ENCODE results near the gene ELOVL2.
A peak's percentile ranks its signal among the peaks of the same experiment; 100 is the strongest.
"Not testable (repeated sequence)": the region's sequence is repeated elsewhere in the genome, so short reads cannot be mapped to it uniquely, and the experiment has no call there.

Gene ELOVL2, protein sequence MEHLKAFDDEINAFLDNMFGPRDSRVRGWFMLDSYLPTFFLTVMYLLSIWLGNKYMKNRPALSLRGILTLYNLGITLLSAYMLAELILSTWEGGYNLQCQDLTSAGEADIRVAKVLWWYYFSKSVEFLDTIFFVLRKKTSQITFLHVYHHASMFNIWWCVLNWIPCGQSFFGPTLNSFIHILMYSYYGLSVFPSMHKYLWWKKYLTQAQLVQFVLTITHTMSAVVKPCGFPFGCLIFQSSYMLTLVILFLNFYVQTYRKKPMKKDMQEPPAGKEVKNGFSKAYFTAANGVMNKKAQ
- 0 to 2.6 (median 0) reads per million in 9 experiments for total RNA-seq

DNA sequence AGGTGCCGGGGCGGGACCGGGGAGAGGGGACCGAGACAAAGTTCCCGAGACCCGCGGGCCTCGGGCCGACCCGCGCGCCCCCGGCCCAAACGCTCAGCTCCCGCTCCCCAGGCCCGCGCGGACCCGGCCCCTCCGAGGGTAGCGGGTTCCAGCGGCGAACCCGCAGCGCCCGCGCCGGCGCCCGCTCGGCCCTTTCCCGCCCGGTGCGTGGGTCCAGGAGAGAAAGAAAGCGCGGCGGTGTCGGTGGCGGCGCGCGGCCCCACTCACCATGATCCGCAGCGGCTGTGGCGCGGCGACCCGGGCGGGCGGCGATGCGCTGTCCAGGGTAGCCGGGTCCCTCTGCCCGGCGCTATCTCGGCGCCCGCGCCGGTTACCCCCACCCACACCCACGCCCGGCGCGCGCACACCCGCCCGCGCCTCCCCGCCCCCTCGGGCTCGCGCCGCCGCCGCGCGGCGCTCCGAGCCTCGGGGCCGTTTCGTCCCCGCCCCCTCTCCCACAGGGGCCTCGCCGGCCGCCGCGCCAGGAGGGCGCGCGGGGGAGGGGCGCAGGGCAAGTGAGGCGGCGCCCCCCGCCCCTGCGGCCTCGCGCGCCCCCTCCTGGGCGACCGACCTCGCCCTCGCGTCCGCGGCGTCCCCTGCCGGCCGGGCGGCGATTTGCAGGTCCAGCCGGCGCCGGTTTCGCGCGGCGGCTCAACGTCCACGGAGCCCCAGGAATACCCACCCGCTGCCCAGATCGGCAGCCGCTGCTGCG, at the start of gene ELOVL2:
Gene ELOVL2 (minus strand): TSS at position 345 of the 751 bp plus-strand sequence. CDS start 75 bp downstream, at position 270.
- peaks cover 58 to 78% of the 10 kb centered on the region in 2 donors for H3K27me3 Mint-ChIP-seq
- no peak for DNase-seq

DNA sequence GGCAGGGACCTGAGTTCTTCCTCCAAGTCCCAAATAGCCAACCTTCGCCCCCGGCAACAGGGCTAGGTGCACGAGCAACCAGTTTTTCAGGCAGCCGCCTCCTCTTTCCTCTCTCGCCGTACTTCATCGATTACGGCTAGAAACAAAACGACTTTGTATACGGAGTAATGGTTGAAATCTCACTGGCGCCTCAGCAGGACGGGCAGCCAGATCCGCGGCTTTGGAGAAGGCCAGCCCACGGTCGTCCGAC, 49.2 kb upstream of the ELOVL2 start:
- DNase-seq (no peak), ATAC-seq (replicated peaks) (peak; percentile 11)
- peaks cover 8 to 11% of the 10 kb centered on the region in 2 donors for H3K27me3 Mint-ChIP-seq
- peak overlapping the region; percentile 97 to 98 for H3K27ac Mint-ChIP-seq
- no peaks in the 10 kb centered on the region for H3K9me3 Mint-ChIP-seq
- peaks cover 18% of the 10 kb centered on the region for H3K36me3 Mint-ChIP-seq (ENCODE audit: insufficient read depth)
- peaks cover 12 to 27% of the 10 kb centered on the region in 2 donors for H3K4me1 Mint-ChIP-seq (ENCODE audit: low read depth in 2 of 2)
- peak overlapping the region; percentile 98 for H3K4me3 Mint-ChIP-seq

More for the DNA sequence above, at the start of gene ELOVL2:
- Mint-ChIP-seq H3K36me3 (ENCODE audit: insufficient read depth) (peaks cover 9% of the 10 kb centered on the region), H3K4me3 (peak within 1 kb of the TSS; percentile 72 to 74), H3K9me3 (no peaks in the 10 kb centered on the region), H3K27ac (no peak within 1 kb of the TSS), H3K4me1 (ENCODE audit: low read depth in 2 of 2) (peaks cover 9% of the 10 kb centered on the region in 2 donors)
- ATAC-seq (replicated peaks): peak; percentile 64

DNA sequence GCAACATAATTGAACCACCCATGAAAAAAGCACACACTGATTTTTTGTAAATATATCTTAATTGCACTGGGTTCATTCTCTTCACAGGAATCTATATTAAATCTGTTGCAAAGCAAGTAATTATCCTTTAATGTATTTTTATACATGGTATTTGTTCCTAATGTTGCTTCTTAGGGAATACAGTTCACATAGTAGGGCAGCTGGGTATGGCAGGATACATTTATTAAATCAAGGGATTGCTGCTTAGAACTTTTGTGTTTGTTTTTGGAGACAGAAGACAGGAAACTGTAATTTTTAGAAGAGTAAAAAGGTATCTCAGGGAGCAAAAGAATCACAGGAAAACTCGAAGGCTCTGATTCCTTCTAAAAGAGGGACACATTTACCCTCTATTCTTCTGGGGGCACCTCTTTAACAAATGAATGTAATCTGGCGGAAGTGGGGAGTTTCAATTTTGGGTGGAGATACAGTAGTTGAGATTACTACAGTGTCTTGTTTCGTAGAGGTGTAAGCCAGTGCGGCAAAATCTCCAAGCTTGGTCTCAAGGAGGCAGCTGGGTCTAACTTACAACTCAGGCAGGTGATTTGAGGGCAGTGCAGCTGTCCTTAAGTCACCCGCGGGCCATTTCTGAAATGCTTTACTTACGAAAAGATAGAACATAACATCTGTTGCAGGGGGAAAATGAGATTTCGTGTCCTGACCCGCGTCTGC, 48.7 kb upstream of the ELOVL2 start:
- no peak for DNase-seq
- H3K4me1 Mint-ChIP-seq (ENCODE audit: low read depth in 2 of 2): peaks cover 12 to 27% of the 10 kb centered on the region in 2 donors
- H3K36me3 Mint-ChIP-seq (ENCODE audit: insufficient read depth): peaks cover 18% of the 10 kb centered on the region
- peak overlapping the region; percentile 98 for H3K4me3 Mint-ChIP-seq
- peaks cover 9 to 15% of the 10 kb centered on the region in 2 donors for H3K27me3 Mint-ChIP-seq
- no peaks in the 10 kb centered on the region for H3K9me3 Mint-ChIP-seq
- peak overlapping the region; percentile 97 to 98 for H3K27ac Mint-ChIP-seq
- ATAC-seq (replicated peaks): peak; percentile 14

DNA sequence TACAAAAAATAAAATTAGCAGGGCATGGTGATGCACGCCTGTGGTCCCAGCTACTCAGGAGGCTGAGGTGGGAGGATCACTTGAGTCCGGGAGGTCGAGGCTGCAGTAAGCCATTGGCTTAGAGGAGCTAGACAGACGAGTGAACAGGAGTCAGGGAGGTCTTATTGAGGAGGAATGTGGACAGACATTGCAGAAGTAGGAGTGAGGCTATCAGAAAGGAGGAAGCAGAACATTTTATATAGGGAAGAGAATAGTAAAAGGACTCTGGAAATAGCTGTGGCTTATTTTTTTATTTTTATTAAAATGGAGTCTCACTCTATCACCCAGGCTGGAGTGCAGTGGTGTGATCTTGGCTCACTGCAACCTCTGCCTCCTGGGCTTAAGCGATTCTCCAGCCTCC, 47.0 kb upstream of the ELOVL2 start:
- Mint-ChIP-seq H3K4me1 (ENCODE audit: low read depth in 2 of 2) (peaks cover 10 to 24% of the 10 kb centered on the region in 2 donors), H3K27me3 (peaks cover 9 to 15% of the 10 kb centered on the region in 2 donors), H3K36me3 (ENCODE audit: insufficient read depth) (peaks cover 15% of the 10 kb centered on the region)
- not testable (repeated sequence) for ATAC-seq (replicated peaks); H3K4me3 Mint-ChIP-seq; H3K27ac Mint-ChIP-seq; DNase-seq; H3K9me3 Mint-ChIP-seq

DNA sequence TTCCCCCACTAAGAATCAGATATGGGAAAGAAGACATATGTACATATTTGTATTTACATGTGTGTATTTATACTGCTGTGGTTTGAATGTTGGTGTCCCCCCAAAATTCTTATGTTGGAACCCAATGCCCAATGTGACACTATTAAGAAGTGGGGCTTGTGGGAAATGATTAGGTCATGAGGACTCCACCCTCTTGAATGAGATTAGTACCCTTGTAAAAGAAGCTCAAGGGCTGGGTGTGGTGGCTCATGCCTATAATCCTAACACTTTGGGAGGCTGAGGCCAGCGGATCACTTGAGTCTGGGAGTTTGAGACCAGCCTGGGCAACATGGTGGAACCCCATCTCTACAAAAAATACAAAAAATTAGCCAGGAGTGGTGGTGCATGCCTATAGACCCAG, 45.6 kb upstream of the ELOVL2 start:
- Mint-ChIP-seq H3K4me1 (ENCODE audit: low read depth in 2 of 2) (peaks cover 6 to 11% of the 10 kb centered on the region in 2 donors), H3K9me3 (no peaks in the 10 kb centered on the region)
- no peak for ATAC-seq (replicated peaks)

DNA sequence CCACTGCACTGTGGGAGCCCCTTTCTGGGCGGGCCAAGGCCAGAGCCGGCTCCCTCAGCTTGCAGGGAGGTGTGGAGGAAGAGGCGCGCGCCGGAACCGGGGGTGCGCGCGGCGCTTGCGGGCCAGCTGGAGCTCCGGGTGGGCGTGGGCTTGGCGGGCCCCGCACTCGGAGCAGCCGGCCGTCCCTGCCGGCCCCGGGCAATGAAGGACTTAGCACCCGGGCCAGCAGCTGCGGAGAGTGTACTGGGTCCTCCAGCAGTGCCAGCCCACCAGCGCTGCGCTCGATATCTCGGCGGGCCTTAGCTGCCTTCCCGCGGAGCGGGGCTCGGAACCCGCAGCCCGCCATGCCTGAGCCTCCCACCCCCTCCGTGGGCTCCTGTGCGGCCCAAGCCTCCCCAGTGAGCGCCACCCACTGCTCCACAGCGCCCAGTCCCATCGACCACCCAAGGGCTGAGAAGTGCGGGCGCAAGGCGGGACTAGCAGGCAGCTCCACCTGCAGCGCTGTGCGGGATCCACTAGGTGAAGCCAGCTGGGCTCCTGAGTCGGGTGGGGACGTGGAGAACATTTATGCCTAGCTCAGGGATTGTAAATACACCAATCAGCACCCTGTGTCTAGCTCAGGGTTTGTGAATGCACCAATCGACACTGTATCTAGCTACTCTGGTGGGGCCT, 43.2 kb upstream of the ELOVL2 start:
- H3K4me3 Mint-ChIP-seq; H3K27ac Mint-ChIP-seq; H3K9me3 Mint-ChIP-seq; H3K4me1 Mint-ChIP-seq (ENCODE audit: low read depth in 2 of 2); ATAC-seq (replicated peaks); DNase-seq; H3K36me3 Mint-ChIP-seq (ENCODE audit: insufficient read depth): not testable (repeated sequence)
- H3K27me3 Mint-ChIP-seq: peaks cover 15 to 28% of the 10 kb centered on the region in 2 donors

More for the DNA sequence above, 45.6 kb upstream of the ELOVL2 start:
- H3K36me3 Mint-ChIP-seq (ENCODE audit: insufficient read depth): peaks cover 10% of the 10 kb centered on the region
- no peak for DNase-seq
- H3K27ac Mint-ChIP-seq: no peak overlapping the region
- no peak overlapping the region for H3K4me3 Mint-ChIP-seq
- H3K27me3 Mint-ChIP-seq: peaks cover 9 to 17% of the 10 kb centered on the region in 2 donors

DNA sequence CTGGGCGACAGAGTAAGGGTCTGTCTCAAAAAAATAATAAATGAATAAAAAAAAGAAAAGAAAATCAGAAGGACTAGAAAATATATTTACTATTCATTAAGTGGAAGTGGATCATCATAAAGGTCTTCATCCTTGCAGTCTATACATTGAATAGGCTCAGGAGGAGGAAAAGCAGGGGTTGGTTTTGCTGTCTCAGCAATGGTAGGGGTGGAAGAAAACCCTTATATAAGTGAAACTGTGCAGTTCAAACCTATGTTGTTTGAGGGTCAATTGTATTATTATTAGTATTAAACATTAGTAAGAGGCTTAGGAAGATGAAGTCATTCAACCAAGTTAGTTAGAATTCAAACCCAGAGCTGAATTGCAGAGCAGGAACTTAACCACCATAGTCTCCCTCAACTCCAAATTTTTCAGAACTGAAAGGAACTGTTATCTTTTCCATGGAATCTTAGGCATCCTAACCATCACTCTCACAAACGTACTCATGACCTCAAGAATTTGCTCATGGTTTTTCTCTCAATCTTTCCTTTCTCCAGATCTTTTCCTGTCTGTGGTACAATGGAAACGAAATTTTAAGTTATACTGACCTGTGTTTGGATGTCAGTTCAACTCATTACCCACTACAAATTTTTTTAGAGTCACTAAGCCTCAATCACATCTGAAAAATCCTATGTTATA, 41.8 kb upstream of the ELOVL2 start:
- ATAC-seq (replicated peaks) (no peak), DNase-seq (no peak)
- Mint-ChIP-seq H3K36me3 (ENCODE audit: insufficient read depth) (no peaks in the 10 kb centered on the region), H3K4me3 (no peak overlapping the region), H3K27ac (no peak overlapping the region), H3K4me1 (ENCODE audit: low read depth in 2 of 2) (no peaks in the 10 kb centered on the region), H3K27me3 (peaks cover 15 to 28% of the 10 kb centered on the region in 2 donors), H3K9me3 (no peaks in the 10 kb centered on the region)

DNA sequence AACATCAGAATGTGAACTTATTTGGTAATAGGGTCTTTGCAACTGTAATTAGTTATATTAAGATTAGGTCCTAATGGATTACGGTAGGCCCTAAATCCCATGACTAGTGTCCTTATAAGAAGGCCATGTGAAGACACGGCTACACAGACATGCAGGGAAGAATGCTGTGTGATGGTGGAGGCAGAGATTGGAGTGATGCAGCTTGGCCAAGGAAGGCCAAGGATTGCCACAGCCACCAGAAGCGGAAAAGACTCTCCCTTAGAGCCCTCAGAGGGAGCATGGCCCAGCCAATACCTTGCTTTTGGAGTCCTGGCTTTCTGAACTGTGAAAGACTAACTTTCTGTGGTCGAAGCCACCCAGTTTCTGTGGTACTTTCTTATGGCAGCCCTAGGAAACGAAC, 39.9 kb upstream of the ELOVL2 start:
- Mint-ChIP-seq H3K9me3 (no peaks in the 10 kb centered on the region), H3K4me1 (ENCODE audit: low read depth in 2 of 2) (no peaks in the 10 kb centered on the region), H3K27me3 (peaks cover 14 to 23% of the 10 kb centered on the region in 2 donors), H3K4me3 (no peak overlapping the region), H3K27ac (no peak overlapping the region), H3K36me3 (ENCODE audit: insufficient read depth) (no peaks in the 10 kb centered on the region)
- DNase-seq (no peak), ATAC-seq (replicated peaks) (no peak)

DNA sequence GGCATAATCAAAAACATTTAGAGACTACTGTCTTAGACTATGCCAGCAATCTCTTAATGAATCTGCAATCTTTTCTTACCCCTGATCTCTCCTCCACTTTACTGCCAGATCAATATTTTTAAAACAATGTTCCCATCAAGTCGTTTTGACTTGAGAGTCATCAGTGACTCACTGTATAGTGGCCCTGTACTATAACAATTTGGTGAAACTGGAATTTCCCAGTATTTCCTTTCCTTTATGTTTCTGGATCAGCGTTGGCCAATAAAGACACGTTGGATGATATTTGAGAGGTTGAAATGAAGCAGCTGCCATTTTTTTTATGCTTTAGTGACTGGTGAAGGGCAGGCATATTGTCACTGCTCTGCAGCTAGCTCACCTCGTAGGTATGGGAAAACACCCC, 39.4 kb upstream of the ELOVL2 start:
- no peaks in the 10 kb centered on the region for H3K4me1 Mint-ChIP-seq (ENCODE audit: low read depth in 2 of 2)
- DNase-seq: no peak

DNA sequence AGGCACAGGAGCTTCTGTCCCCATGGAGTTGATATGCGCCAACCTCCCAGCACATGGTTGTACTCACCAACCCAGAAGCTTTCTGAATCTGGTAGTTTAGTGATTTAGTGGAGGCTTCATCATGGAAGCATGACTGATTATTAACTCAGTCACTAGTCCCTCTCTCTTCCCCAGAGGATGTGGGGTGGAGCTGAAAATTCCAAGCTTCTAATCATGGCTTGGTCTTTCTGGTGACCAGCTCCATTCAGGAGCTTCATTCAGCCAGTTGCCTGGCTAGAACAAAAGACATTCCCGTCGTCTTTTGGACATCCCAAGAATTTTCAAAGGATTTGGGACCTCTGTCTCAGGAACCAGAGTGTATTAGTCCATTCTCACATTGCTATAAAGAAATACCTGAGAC, 36.2 kb upstream of the ELOVL2 start:
- no peak overlapping the region for H3K27ac Mint-ChIP-seq
- H3K9me3 Mint-ChIP-seq: no peaks in the 10 kb centered on the region
- no peak overlapping the region for H3K4me3 Mint-ChIP-seq
- no peaks in the 10 kb centered on the region for H3K36me3 Mint-ChIP-seq (ENCODE audit: insufficient read depth)
- ATAC-seq (replicated peaks) (no peak), DNase-seq (no peak)
- peaks cover 6 to 12% of the 10 kb centered on the region in 2 donors for H3K27me3 Mint-ChIP-seq
- no peaks in the 10 kb centered on the region for H3K4me1 Mint-ChIP-seq (ENCODE audit: low read depth in 2 of 2)

More for the DNA sequence above, 39.4 kb upstream of the ELOVL2 start:
- Mint-ChIP-seq H3K27ac (no peak overlapping the region), H3K9me3 (no peaks in the 10 kb centered on the region), H3K27me3 (peaks cover 9 to 18% of the 10 kb centered on the region in 2 donors), H3K36me3 (ENCODE audit: insufficient read depth) (no peaks in the 10 kb centered on the region), H3K4me3 (no peak overlapping the region)
- no peak for ATAC-seq (replicated peaks)

DNA sequence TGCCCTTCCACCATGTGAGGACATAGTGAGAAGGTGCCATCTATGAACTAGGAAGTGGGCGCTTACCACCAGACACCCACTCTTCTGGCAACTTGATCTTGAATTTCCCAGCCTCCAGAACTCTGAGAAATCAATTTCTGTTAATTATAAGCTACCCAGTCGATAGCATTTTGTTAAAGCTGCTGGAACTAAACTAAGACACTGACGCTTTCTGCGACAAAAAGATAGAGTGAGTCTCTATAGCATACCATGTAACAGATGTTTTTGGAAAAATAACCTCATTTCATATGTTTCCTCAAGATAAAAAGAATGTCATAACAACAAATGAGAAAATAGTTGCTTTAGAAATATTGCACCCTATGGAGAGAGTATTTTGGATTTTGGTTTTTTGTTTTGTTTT, 34.2 kb upstream of the ELOVL2 start:
- H3K27me3 Mint-ChIP-seq: peaks cover 0 to 6% of the 10 kb centered on the region in 2 donors
- no peak for DNase-seq
- no peak overlapping the region for H3K4me3 Mint-ChIP-seq
- no peaks in the 10 kb centered on the region for H3K9me3 Mint-ChIP-seq
- no peaks in the 10 kb centered on the region for H3K36me3 Mint-ChIP-seq (ENCODE audit: insufficient read depth)
- no peaks in the 10 kb centered on the region for H3K4me1 Mint-ChIP-seq (ENCODE audit: low read depth in 2 of 2)
- no peak for ATAC-seq (replicated peaks)
- no peak overlapping the region for H3K27ac Mint-ChIP-seq

DNA sequence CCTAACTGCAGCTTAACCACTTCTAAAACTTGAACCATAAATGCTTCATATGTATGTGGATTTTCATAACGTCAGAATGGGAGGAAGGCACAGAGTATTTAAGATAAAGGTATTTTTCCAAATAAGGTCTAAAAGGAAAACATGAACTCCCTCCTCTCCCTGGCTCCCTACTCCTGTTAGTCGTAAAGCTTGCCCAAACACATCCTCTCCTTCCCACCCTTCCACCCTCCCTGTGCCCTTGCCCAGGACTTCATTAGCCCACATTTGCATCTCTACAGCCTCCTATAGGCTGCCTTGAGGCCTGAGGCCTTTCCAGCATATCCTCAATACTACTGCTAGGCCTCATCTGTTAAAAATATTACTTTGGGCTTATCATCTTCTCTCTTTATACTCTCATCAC, 32.4 kb upstream of the ELOVL2 start:
- no peaks in the 10 kb centered on the region for H3K4me1 Mint-ChIP-seq (ENCODE audit: low read depth in 2 of 2)
- no peaks in the 10 kb centered on the region for H3K36me3 Mint-ChIP-seq (ENCODE audit: insufficient read depth)
- H3K27me3 Mint-ChIP-seq: peaks cover 0 to 6% of the 10 kb centered on the region in 2 donors
- ATAC-seq (replicated peaks) (no peak), DNase-seq (no peak)
- no peak overlapping the region for H3K27ac Mint-ChIP-seq
- H3K4me3 Mint-ChIP-seq: no peak overlapping the region
- no peaks in the 10 kb centered on the region for H3K9me3 Mint-ChIP-seq

DNA sequence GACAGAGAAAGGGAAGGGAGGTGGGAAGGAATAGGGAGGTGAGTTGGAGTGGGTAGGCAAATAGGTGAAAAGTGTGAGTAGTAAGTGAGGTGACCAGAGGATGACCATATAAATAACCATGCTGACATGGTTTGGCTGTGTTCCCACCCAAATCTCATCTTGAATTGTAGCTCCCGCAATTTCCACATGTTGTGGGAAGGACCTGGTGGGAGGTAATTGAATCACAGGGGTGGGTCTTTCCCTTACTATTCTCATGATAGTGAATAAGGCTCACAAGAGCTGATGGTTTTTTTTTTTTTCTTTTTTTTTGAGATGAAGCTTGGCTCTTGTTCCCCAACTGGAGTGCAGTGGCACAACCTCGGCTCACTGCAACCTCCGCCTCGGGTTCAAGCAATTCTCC, 28.0 kb upstream of the ELOVL2 start:
- no peak overlapping the region for H3K4me3 Mint-ChIP-seq
- H3K27me3 Mint-ChIP-seq: peaks cover 0 to 11% of the 10 kb centered on the region in 2 donors
- DNase-seq (no peak), ATAC-seq (replicated peaks) (no peak)
- no peaks in the 10 kb centered on the region for H3K9me3 Mint-ChIP-seq
- peaks cover 2% of the 10 kb centered on the region for H3K36me3 Mint-ChIP-seq (ENCODE audit: insufficient read depth)
- no peak overlapping the region for H3K27ac Mint-ChIP-seq
- H3K4me1 Mint-ChIP-seq (ENCODE audit: low read depth in 2 of 2): no peaks in the 10 kb centered on the region

Measured in effector memory CD8-positive, alpha-beta T cell (primary cell).